HT-29 (cell line): ENCODE data around the gene TUBB3. TPM values are rescaled to one million over a fixed set of nuclear protein-coding genes. Genes with fewer than 3 reads are reported as not detected.

Source experiments
- DNase-seq: peaks from one replicate; pipeline ENCODE4 v3.0.0-alpha.2; 2015; ENCODE audit warnings: low spot score
- total RNA-seq: library from RNA; depleted of rRNA; stranded (reverse); fragments of >200 nt; shearing (Covaris generic); gene quantifications from 2 replicates; pipeline ENCODE4 v1.2.3, GENCODE V29; 2014

TUBB3 gene
- total RNA-seq, 1 experiment from 2014 or later = 8.7 TPM

- no peak for DNase-seq
Measured at GRCh38 chr16:89936981-89937380, 13.8 kb downstream of the TUBB3 start.

- no peak for DNase-seq
Measured at GRCh38 chr16:89938175-89938885, 15.2 kb downstream of the TUBB3 start.

- no peak for DNase-seq
Measured at GRCh38 chr16:89944773-89945172, 21.6 kb downstream of the TUBB3 start.

GRCh38 chr16:89945654-89946053 lies 22.5 kb downstream of the TUBB3 start:
- DNase-seq = peak; percentile 44

GRCh38 chr16:89946515-89946914 lies 23.4 kb downstream of the TUBB3 start:
- DNase-seq = no peak

- DNase-seq = no peak
Measured at GRCh38 chr16:89949121-89949742, 26.1 kb downstream of the TUBB3 start.

- DNase-seq = no peak
Measured at GRCh38 chr16:89949756-89950155, 26.6 kb downstream of the TUBB3 start.

GRCh38 chr16:89951509-89951908 lies 28.4 kb downstream of the TUBB3 start:
- DNase-seq = no peak

- DNase-seq = no peak
Measured at GRCh38 chr16:89952049-89952448, 28.9 kb downstream of the TUBB3 start.

- no peak for DNase-seq
Measured at GRCh38 chr16:89952551-89952950, 29.4 kb downstream of the TUBB3 start.

GRCh38 chr16:89953671-89954406 lies 30.7 kb downstream of the TUBB3 start:
- DNase-seq = no peak

- DNase-seq = no peak
Measured at GRCh38 chr16:89954462-89954861, 31.3 kb downstream of the TUBB3 start.

GRCh38 chr16:89955001-89955685 lies 32.0 kb downstream of the TUBB3 start:
- no peak for DNase-seq

- DNase-seq = no peak
Measured at GRCh38 chr16:89956505-89957215, 33.5 kb downstream of the TUBB3 start.

GRCh38 chr16:89957216-89957785 lies 34.2 kb downstream of the TUBB3 start:
- no peak for DNase-seq

- DNase-seq = peak; percentile 62
Measured at GRCh38 chr16:89958068-89958467, 34.9 kb downstream of the TUBB3 start.

GRCh38 chr16:89958596-89958995 lies 35.5 kb downstream of the TUBB3 start:
- no peak for DNase-seq

GRCh38 chr16:89960966-89961365 lies 37.8 kb downstream of the TUBB3 start:
- DNase-seq = no peak

GRCh38 chr16:89961920-89962319 lies 38.8 kb downstream of the TUBB3 start:
- no peak for DNase-seq

- DNase-seq = no peak
Measured at GRCh38 chr16:89962754-89963498, 39.8 kb downstream of the TUBB3 start.
